H9 (cell line): ENCODE measurements around the gene PROCA1. TPM values are rescaled to one million over a fixed set of nuclear protein-coding genes. Genes with fewer than 3 reads are reported as not detected.

ENCODE experiments used
- DNase-seq: peaks from one replicate; pipeline ENCODE4 v3.0.0-alpha.2; 2017
- H2AFZ ChIP-seq: one replicate; pipeline ENCODE4 v1.6.1; 2013; ENCODE audit warnings: mild to moderate bottlenecking, low read length, control low read depth, moderate library complexity
- H2AK5ac ChIP-seq: 2 replicates; pipeline ENCODE4 v1.6.1; 2013; ENCODE audit warnings: low read length, control low read depth, mixed read lengths; ENCODE audit not compliant: insufficient read length
- H2BK120ac ChIP-seq: one replicate; pipeline ENCODE4 v1.6.1; 2013; ENCODE audit warnings: low read depth, mild to moderate bottlenecking, low read length, control low read depth, inconsistent platforms; ENCODE audit not compliant: poor library complexity, severe bottlenecking
- H2BK12ac ChIP-seq: 2 replicates; pipeline ENCODE4 v1.6.1; 2013; ENCODE audit warnings: low read length, control low read depth, mixed read lengths, low read depth; ENCODE audit not compliant: insufficient read length
- H2BK15ac ChIP-seq: 2 replicates; pipeline ENCODE4 v1.6.1; 2013; ENCODE audit warnings: low read depth, low read length, control low read depth
- H2BK20ac ChIP-seq: one replicate; pipeline ENCODE4 v1.6.1; 2013; ENCODE audit warnings: low read depth, mild to moderate bottlenecking, low read length, control low read depth, inconsistent platforms; ENCODE audit not compliant: poor library complexity, severe bottlenecking
- H2BK5ac ChIP-seq: 2 replicates; pipeline ENCODE4 v1.6.1; 2013; ENCODE audit warnings: low read length, control low read depth, mixed read lengths; ENCODE audit not compliant: insufficient read length
- H3K14ac ChIP-seq: 2 replicates; pipeline ENCODE4 v1.6.1; 2013; ENCODE audit warnings: low read length, control low read depth; ENCODE audit not compliant: insufficient read depth
- H3K18ac ChIP-seq: 2 replicates; pipeline ENCODE4 v1.6.1; 2013; ENCODE audit warnings: low read depth, mild to moderate bottlenecking, mixed read lengths, low read length, control low read depth; ENCODE audit not compliant: insufficient read length
- H3K23ac ChIP-seq: 2 replicates; pipeline ENCODE4 v1.6.1; 2013; ENCODE audit warnings: low read length, control low read depth, mixed read lengths, low read depth; ENCODE audit not compliant: insufficient read length
- H3K23me2 ChIP-seq: 2 replicates; pipeline ENCODE4 v1.6.1; 2013; ENCODE audit warnings: low read depth, mild to moderate bottlenecking, mixed read lengths, low read length, control low read depth; ENCODE audit not compliant: insufficient read length, poor library complexity, severe bottlenecking
- H3K27ac ChIP-seq: 2 replicates; pipeline ENCODE4 v1.5.1; 2013; ENCODE audit warnings: low read length, control low read depth, mixed read lengths, low read depth; ENCODE audit not compliant: insufficient read length
- H3K27me3 ChIP-seq: 2 replicates; pipeline ENCODE4 v1.6.1; 2013; ENCODE audit warnings: low read length, control low read depth, inconsistent platforms; ENCODE audit not compliant: insufficient read depth
- H3K4ac ChIP-seq: 2 replicates; pipeline ENCODE4 v1.6.1; 2013; ENCODE audit warnings: low read depth, mild to moderate bottlenecking, control low read depth, inconsistent platforms, low read length, moderate library complexity
- H3K4me1 ChIP-seq: 2 replicates; pipeline ENCODE4 v1.6.1; 2013; ENCODE audit warnings: low read length, control low read depth, inconsistent platforms; ENCODE audit not compliant: insufficient read depth
- H3K4me2 ChIP-seq: 2 replicates; pipeline ENCODE4 v1.6.1; 2013; ENCODE audit warnings: low read length, control low read depth, mixed read lengths; ENCODE audit not compliant: insufficient read length, insufficient read depth
- H3K56ac ChIP-seq: 2 replicates; pipeline ENCODE4 v1.6.1; 2013; ENCODE audit warnings: low read depth, mild to moderate bottlenecking, mixed read lengths, low read length, control low read depth; ENCODE audit not compliant: insufficient read length
- H3K79me1 ChIP-seq: 2 replicates; pipeline ENCODE4 v1.6.1; 2013; ENCODE audit warnings: low read depth, mild to moderate bottlenecking, moderate library complexity, low read length, control low read depth, inconsistent platforms; ENCODE audit not compliant: insufficient read depth, poor library complexity, severe bottlenecking
- H3K79me2 ChIP-seq: 2 replicates; pipeline ENCODE4 v1.6.1; 2013; ENCODE audit warnings: low read length, control low read depth, inconsistent platforms; ENCODE audit not compliant: insufficient read depth
- H3K9ac ChIP-seq: 2 replicates; pipeline ENCODE4 v1.6.1; 2013; ENCODE audit warnings: low read length, control low read depth, mixed read lengths; ENCODE audit not compliant: insufficient read length; ENCODE audit errors: extremely low read depth
- H3K9me3 ChIP-seq: one replicate; pipeline ENCODE4 v1.6.1; 2013; ENCODE audit warnings: low read depth, low read length, inconsistent platforms; ENCODE audit not compliant: control insufficient read depth
- H3T11ph ChIP-seq: one replicate; pipeline ENCODE4 v1.6.1; 2013; ENCODE audit warnings: mild to moderate bottlenecking, low read length, control low read depth, inconsistent platforms
- H4K20me1 ChIP-seq: one replicate; pipeline ENCODE4 v1.6.1; 2013; ENCODE audit not compliant: control insufficient read depth, insufficient read length, insufficient read depth
- H4K5ac ChIP-seq: 2 replicates; pipeline ENCODE4 v1.6.1; 2013; ENCODE audit warnings: low read depth, mild to moderate bottlenecking, mixed read lengths, low read length, control low read depth; ENCODE audit not compliant: insufficient read length
- H4K8ac ChIP-seq: replicated peaks from 2 replicates; pipeline ENCODE4 v1.6.1; 2013; ENCODE audit warnings: low read length, control low read depth, mixed read lengths, low read depth; ENCODE audit not compliant: insufficient read length
- H4K91ac ChIP-seq: 2 replicates; pipeline ENCODE4 v1.6.1; 2013; ENCODE audit warnings: low read depth, mild to moderate bottlenecking, moderate library complexity, mixed read lengths, low read length, control low read depth; ENCODE audit not compliant: insufficient read length
- H3K27ac Mint-ChIP-seq, 3 experiments: 2 replicates in 2 of 3; 3 replicates in 1 of 3; pipeline ENCODE4 v1.8.0; 2020 to 2021; ENCODE audit warnings: mixed read lengths in 3 of 3, mild to moderate bottlenecking in 1 of 3, moderate library complexity in 1 of 3
- H3K27me3 Mint-ChIP-seq: 2 replicates; pipeline ENCODE4 v1.8.0; 2021; ENCODE audit warnings: low read depth, mild to moderate bottlenecking, moderate library complexity, mixed read lengths
- H3K36me3 Mint-ChIP-seq, 3 experiments: 2 replicates in 2 of 3; 3 replicates in 1 of 3; pipeline ENCODE4 v1.8.0; 2020 to 2021; ENCODE audit warnings: low read depth in 3 of 3, mixed read lengths in 3 of 3; ENCODE audit not compliant: insufficient read depth in 1 of 3
- H3K4me1 Mint-ChIP-seq, 2 experiments: 2 replicates each; pipeline ENCODE4 v1.8.0; 2020; ENCODE audit warnings: mixed read lengths in 2 of 2
- H3K4me3 Mint-ChIP-seq, 2 experiments: 2 replicates in 1 of 2; 3 replicates in 1 of 2; pipeline ENCODE4 v1.8.0; 2020 to 2021; ENCODE audit warnings: mild to moderate bottlenecking in 2 of 2, mixed read lengths in 2 of 2, moderate library complexity in 1 of 2
- H3K9me3 Mint-ChIP-seq, 2 experiments: 2 replicates in 1 of 2; 3 replicates in 1 of 2; pipeline ENCODE4 v1.8.0; 2020; ENCODE audit warnings: mild to moderate bottlenecking in 2 of 2, mixed read lengths in 2 of 2, moderate library complexity in 1 of 2
- WGBS: extraction: QIAGEN DNeasy Blood & Tissue Kit; methylation state at CpG from one replicate; pipeline ENCODE4 v1.1.7; 2013; ENCODE audit warnings: missing lambda C conversion rate, low lambda C conversion rate, mixed read lengths; ENCODE audit not compliant: insufficient read length; ENCODE audit errors: extremely low coverage; 5-methylcytosine and 5-hydroxymethylcytosine counted together
- total RNA-seq: library from RNA; stranded (reverse); gene quantifications from 2 replicates; pipeline ENCODE4 v1.2.1, GENCODE V29; 2021
- TF ChIP-seq, protein P1 (sequence below): fragments of 200-600 bp; sonication (generic); conservative IDR thresholded peaks from 3 replicates; pipeline ENCODE4 v1.8.0; 2021; ENCODE audit warnings: antibody characterized with exemption, mild to moderate bottlenecking

PROCA1 gene
- total RNA-seq, 1 experiment from 2014 or later: 15.0 TPM

DNA sequence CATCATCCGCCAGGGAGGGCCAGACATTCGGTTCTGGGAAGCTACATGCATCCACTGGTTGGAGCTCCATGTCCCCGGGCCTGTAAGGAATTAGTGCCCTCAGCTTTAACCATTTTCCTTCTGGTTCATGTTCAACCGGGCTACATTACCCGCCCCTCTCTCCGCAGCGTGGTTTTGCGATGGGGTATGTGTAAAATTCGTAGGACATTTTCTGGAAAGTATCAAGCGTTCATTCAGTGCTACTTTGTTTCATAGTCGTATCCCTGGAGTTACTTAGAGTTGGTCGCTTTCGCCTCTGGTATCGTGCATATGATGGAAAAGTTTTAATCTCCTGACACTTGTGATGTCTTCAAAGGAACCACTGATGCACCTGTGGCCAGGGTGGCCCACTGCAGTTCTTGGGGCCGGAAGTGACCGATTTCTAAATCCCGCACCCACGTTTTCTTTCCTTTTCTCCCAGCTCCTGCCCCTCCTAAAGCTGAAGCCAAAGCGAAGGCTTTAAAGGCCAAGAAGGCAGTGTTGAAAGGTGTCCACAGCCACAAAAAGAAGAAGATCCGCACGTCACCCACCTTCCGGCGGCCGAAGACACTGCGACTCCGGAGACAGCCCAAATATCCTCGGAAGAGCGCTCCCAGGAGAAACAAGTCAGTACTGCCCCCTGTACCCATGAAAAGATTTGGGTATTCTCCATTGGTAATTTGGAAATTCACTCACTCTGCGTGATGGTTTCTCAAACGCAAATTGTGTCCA lies 8.7 kb upstream of the PROCA1 start:
- H4K91ac ChIP-seq: no peak overlapping the region
- peak overlapping the region; percentile 99 for H3K4me3 Mint-ChIP-seq
- peaks cover 6% of the 10 kb centered on the region for H3K79me1 ChIP-seq
- no peak overlapping the region for H2BK120ac ChIP-seq
- H4K20me1 ChIP-seq: no peaks in the 10 kb centered on the region
- H3K27ac Mint-ChIP-seq: peak overlapping the region; percentile 99 to 100 (median 100)
- no peak overlapping the region for H3K56ac ChIP-seq
- H3K27me3 ChIP-seq: no peaks in the 10 kb centered on the region
- no peak overlapping the region for H4K5ac ChIP-seq
- no peak overlapping the region for H3K4ac ChIP-seq
- peaks cover 50 to 65% (median 55%) of the 10 kb centered on the region in 3 experiments for H3K36me3 Mint-ChIP-seq
- no peak overlapping the region for H4K8ac ChIP-seq
- H3K4me1 ChIP-seq: 0 out of 2 replicates have a peak, but pooled peaks cover 10% of the 10 kb centered on the region
- peak overlapping the region; percentile 96 for H3K14ac ChIP-seq
- peaks cover 24% of the 10 kb centered on the region; the same call in 1 of the 2 replicates for H3K79me2 ChIP-seq
- H3K23ac ChIP-seq: no peak overlapping the region
- no CpG with 5 or more reads among the region's 30 CpGs for WGBS
- no peak overlapping the region for H2BK20ac ChIP-seq
- no peaks in the 10 kb centered on the region for H3K9me3 ChIP-seq
- peak overlapping the region; percentile 96 for H3K9ac ChIP-seq
- peak overlapping the region; percentile 89 for H3K18ac ChIP-seq
- no peaks in the 10 kb centered on the region; a peak in 2 of 5 replicates for H3K9me3 Mint-ChIP-seq
- H2AK5ac ChIP-seq: no peak overlapping the region
- no peak overlapping the region for H3T11ph ChIP-seq
- H3K23me2 ChIP-seq: peaks cover 33% of the 10 kb centered on the region
- H2BK15ac ChIP-seq: no peak overlapping the region
- no peak overlapping the region for H2BK12ac ChIP-seq
- no peak for DNase-seq
- peak overlapping the region; percentile 90 for H3K4me2 ChIP-seq
- TF ChIP-seq, protein P1, sequence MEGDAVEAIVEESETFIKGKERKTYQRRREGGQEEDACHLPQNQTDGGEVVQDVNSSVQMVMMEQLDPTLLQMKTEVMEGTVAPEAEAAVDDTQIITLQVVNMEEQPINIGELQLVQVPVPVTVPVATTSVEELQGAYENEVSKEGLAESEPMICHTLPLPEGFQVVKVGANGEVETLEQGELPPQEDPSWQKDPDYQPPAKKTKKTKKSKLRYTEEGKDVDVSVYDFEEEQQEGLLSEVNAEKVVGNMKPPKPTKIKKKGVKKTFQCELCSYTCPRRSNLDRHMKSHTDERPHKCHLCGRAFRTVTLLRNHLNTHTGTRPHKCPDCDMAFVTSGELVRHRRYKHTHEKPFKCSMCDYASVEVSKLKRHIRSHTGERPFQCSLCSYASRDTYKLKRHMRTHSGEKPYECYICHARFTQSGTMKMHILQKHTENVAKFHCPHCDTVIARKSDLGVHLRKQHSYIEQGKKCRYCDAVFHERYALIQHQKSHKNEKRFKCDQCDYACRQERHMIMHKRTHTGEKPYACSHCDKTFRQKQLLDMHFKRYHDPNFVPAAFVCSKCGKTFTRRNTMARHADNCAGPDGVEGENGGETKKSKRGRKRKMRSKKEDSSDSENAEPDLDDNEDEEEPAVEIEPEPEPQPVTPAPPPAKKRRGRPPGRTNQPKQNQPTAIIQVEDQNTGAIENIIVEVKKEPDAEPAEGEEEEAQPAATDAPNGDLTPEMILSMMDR: peak; percentile 43
- H3K4me1 Mint-ChIP-seq: peaks cover 48 to 74% of the 10 kb centered on the region in 2 experiments
- peak overlapping the region; percentile 21 for H3K27ac ChIP-seq
- peak overlapping the region; percentile 4 for H2BK5ac ChIP-seq
- no peak overlapping the region for H2AFZ ChIP-seq
- no peaks in the 10 kb centered on the region for H3K27me3 Mint-ChIP-seq
